GM11168 (cell line): ENCODE data around the gene HOXA11.

ENCODE experiments used
- in situ Hi-C: fragments of 300-500 bp; cut with MboI; formaldehyde crosslinking; loops from one replicate; pipeline ENCODE4 v1.12.0; 2022; ENCODE audit warnings: low sequenced_read_pairs; ENCODE audit not compliant: unreplicated experiment

The HOXA11 gene

GRCh38 chr7:27151931-27152815 lies 32.9 kb downstream of the HOXA11 start, which contains the start of gene HOXA3:
TSS of gene HOXA3 (minus strand) at chr7:27152583. CDS start at chr7:27110640, 41,943 bp downstream.
- in situ Hi-C loops: loop anchor here (10.0 kb wide), 2 partner anchors 647 to 787 kb away; no protein-coding TSS in a partner anchor

GRCh38 chr7:27151341-27151930 lies 33.6 kb downstream of the HOXA11 start:
- in situ Hi-C loops: loop anchor here (10.0 kb wide), 2 partner anchors 647 to 787 kb away; no protein-coding TSS in a partner anchor

- in situ Hi-C loops: loop anchor here (10.0 kb wide), 2 partner anchors 646 to 786 kb away; no protein-coding TSS in a partner anchor
Observed at GRCh38 chr7:27150568-27151340, 34.3 kb downstream of the HOXA11 start.

- in situ Hi-C loops: loop anchor here (10.0 kb wide), 2 partner anchors 645 to 785 kb away; no protein-coding TSS in a partner anchor
Observed at GRCh38 chr7:27149842-27150567, 35.0 kb downstream of the HOXA11 start.

- in situ Hi-C loops: no loop called here
Observed at GRCh38 chr7:27148756-27149641, 36.0 kb downstream of the HOXA11 start.

- in situ Hi-C loops: no loop called here
Observed at GRCh38 chr7:27148031-27148755, 36.8 kb downstream of the HOXA11 start.

GRCh38 chr7:27147199-27148030 lies 37.6 kb downstream of the HOXA11 start, which contains the start of gene HOXA6:
TSS of gene HOXA6 (minus strand) at chr7:27147774. CDS start at chr7:27147749, 25 bp downstream.
- in situ Hi-C loops: no loop called here

GRCh38 chr7:27146491-27147198 lies 38.4 kb downstream of the HOXA11 start:
- in situ Hi-C loops: no loop called here

GRCh38 chr7:27145914-27146412 lies 39.1 kb downstream of the HOXA11 start:
- in situ Hi-C loops: no loop called here

- in situ Hi-C loops: no loop called here
Observed at GRCh38 chr7:27145165-27145913, 39.7 kb downstream of the HOXA11 start.

GRCh38 chr7:27144781-27145164 lies 40.3 kb downstream of the HOXA11 start:
- in situ Hi-C loops: no loop called here

GRCh38 chr7:27143950-27144780 lies 40.9 kb downstream of the HOXA11 start:
- in situ Hi-C loops: no loop called here

GRCh38 chr7:27143023-27143949 lies 41.7 kb downstream of the HOXA11 start, which contains the start of gene HOXA5:
TSS of gene HOXA5 (minus strand) at chr7:27143681. CDS start at chr7:27143607, 74 bp downstream.
- in situ Hi-C loops: no loop called here

GRCh38 chr7:27142580-27143022 lies 42.4 kb downstream of the HOXA11 start:
- in situ Hi-C loops: no loop called here
